ENCODE measurements around the gene PDE4B. TPM values are rescaled to one million over a fixed set of nuclear protein-coding genes. Genes with fewer than 3 reads are reported as not detected.

PDE4B gene
- total RNA-seq, 1 donor from 2014 or later: 7.2 TPM

DNA sequence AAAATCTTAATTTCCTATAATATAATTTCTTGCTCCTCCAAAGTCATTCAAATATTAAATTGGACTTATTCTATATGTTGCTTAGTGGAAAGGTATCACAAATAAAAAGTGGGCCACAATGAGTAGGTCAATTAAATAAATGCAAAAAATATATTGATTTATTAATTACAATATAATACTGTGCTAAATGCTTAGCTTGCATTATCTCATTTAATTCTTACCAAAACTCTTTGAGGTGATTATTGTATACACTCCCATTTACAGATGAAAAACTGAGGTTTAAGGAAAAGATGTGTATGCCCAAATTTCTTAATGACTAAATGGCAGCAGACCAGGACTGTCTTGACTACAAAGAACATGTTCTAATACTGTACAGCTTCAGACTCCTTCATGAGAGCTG is 415.9 kb downstream of the PDE4B start:
- no peak for DNase-seq
- no peaks in the 10 kb centered on the region for H3K4me1 Mint-ChIP-seq (ENCODE audit: low read depth, unreplicated experiment)
- peaks cover 10% of the 10 kb centered on the region for H3K36me3 Mint-ChIP-seq (ENCODE audit: unreplicated experiment)
- no peak overlapping the region for H3K4me3 Mint-ChIP-seq (ENCODE audit: unreplicated experiment)
- H3K27ac Mint-ChIP-seq (ENCODE audit: unreplicated experiment): no peak overlapping the region
- TF ChIP-seq, protein P1, sequence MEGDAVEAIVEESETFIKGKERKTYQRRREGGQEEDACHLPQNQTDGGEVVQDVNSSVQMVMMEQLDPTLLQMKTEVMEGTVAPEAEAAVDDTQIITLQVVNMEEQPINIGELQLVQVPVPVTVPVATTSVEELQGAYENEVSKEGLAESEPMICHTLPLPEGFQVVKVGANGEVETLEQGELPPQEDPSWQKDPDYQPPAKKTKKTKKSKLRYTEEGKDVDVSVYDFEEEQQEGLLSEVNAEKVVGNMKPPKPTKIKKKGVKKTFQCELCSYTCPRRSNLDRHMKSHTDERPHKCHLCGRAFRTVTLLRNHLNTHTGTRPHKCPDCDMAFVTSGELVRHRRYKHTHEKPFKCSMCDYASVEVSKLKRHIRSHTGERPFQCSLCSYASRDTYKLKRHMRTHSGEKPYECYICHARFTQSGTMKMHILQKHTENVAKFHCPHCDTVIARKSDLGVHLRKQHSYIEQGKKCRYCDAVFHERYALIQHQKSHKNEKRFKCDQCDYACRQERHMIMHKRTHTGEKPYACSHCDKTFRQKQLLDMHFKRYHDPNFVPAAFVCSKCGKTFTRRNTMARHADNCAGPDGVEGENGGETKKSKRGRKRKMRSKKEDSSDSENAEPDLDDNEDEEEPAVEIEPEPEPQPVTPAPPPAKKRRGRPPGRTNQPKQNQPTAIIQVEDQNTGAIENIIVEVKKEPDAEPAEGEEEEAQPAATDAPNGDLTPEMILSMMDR (IDR thresholded peaks at IDR 0.05; ENCODE audit: partially characterized antibody, unreplicated experiment): no peak
- H3K9me3 Mint-ChIP-seq (ENCODE audit: unreplicated experiment): peaks cover 6% of the 10 kb centered on the region
- H3K27me3 Mint-ChIP-seq (ENCODE audit: unreplicated experiment): no peaks in the 10 kb centered on the region

DNA sequence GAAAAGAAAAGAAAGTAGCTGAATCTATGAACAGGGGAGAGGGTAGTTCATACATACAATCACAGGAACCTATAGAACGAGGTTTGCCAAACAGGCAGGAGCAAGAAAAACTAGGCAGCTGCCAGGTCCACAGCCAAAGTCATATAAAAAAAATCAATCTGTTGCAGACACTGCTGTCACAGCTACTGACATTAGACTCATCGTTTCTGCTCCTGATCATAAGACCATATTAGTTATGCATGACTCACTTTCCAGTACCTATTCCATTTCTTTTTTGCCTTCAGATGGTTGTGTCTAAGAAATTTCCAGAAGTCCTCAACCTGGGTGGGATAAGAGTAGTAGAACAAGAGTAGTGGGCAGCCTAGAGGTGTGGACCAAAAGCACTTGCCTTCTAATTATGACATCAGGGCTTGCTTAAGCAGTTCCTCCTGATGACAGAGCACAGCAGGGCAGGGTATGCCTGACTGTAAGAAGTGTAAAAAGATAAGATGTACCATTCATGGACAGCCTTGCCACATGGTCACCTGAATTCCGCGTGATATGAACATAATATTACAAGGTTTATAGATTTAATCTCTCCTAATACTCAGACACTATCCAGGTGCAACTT is 418.0 kb downstream of the PDE4B start:
- no peaks in the 10 kb centered on the region for H3K27me3 Mint-ChIP-seq (ENCODE audit: unreplicated experiment)
- H3K36me3 Mint-ChIP-seq (ENCODE audit: unreplicated experiment): no peaks in the 10 kb centered on the region
- TF ChIP-seq, protein P1 (IDR thresholded peaks at IDR 0.05; ENCODE audit: partially characterized antibody, unreplicated experiment): no peak
- no peak overlapping the region for H3K27ac Mint-ChIP-seq (ENCODE audit: unreplicated experiment)
- no peak for DNase-seq
- peaks cover 2% of the 10 kb centered on the region for H3K9me3 Mint-ChIP-seq (ENCODE audit: unreplicated experiment)
- no peak overlapping the region for H3K4me3 Mint-ChIP-seq (ENCODE audit: unreplicated experiment)
- no peaks in the 10 kb centered on the region for H3K4me1 Mint-ChIP-seq (ENCODE audit: low read depth, unreplicated experiment)

DNA sequence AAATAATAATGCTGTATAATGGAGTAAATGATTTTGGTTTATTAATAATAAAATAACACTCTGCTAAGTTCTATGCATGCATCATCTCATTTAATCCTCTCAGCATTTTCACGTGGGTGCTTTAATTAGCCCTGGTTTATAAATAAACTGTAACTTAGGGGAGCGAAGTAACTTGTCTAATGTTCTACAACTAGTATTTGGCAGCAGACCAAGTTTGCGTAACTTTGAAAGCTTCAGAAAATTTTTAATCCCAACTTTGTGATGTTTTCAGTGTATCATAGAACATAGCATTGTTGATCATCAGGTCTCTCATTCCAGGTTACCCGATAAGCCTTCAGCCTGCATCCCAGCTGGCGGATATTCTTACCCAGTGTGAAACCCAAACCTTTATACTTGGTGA is 418.8 kb downstream of the PDE4B start:
- no peak overlapping the region for H3K27ac Mint-ChIP-seq (ENCODE audit: unreplicated experiment)
- no peaks in the 10 kb centered on the region for H3K36me3 Mint-ChIP-seq (ENCODE audit: unreplicated experiment)
- TF ChIP-seq, protein P1 (IDR thresholded peaks at IDR 0.05; ENCODE audit: partially characterized antibody, unreplicated experiment): no peak
- H3K4me1 Mint-ChIP-seq (ENCODE audit: low read depth, unreplicated experiment): no peaks in the 10 kb centered on the region
- H3K27me3 Mint-ChIP-seq (ENCODE audit: unreplicated experiment): no peaks in the 10 kb centered on the region
- DNase-seq: no peak
- no peak overlapping the region for H3K4me3 Mint-ChIP-seq (ENCODE audit: unreplicated experiment)
- peaks cover 2% of the 10 kb centered on the region for H3K9me3 Mint-ChIP-seq (ENCODE audit: unreplicated experiment)

DNA sequence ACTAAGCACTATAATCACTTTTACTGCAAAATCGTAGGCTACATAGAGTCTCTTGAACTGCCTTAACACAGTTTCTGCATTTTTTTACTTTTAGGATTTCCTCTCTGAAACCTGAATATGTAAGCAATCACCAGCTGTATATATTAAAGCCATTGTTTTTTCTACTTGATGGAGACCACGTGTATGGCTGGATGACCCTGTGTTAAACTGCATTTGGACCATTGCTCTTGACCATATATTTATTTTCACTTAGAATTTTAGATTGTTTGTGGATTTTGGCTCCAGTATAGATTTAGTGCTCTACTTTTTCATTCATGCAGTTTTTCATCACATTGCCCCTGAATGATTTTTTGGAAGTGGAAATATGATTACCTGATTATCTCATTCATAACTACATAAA is 420.8 kb downstream of the PDE4B start:
- TF ChIP-seq, protein P1 (IDR thresholded peaks at IDR 0.05; ENCODE audit: partially characterized antibody, unreplicated experiment): no peak
- H3K9me3 Mint-ChIP-seq (ENCODE audit: unreplicated experiment): peaks cover 2% of the 10 kb centered on the region
- no peak overlapping the region for H3K4me3 Mint-ChIP-seq (ENCODE audit: unreplicated experiment)
- no peak overlapping the region for H3K27ac Mint-ChIP-seq (ENCODE audit: unreplicated experiment)
- H3K36me3 Mint-ChIP-seq (ENCODE audit: unreplicated experiment): no peaks in the 10 kb centered on the region
- H3K27me3 Mint-ChIP-seq (ENCODE audit: unreplicated experiment): no peaks in the 10 kb centered on the region
- DNase-seq: no peak
- peaks cover 3% of the 10 kb centered on the region for H3K4me1 Mint-ChIP-seq (ENCODE audit: low read depth, unreplicated experiment)

DNA sequence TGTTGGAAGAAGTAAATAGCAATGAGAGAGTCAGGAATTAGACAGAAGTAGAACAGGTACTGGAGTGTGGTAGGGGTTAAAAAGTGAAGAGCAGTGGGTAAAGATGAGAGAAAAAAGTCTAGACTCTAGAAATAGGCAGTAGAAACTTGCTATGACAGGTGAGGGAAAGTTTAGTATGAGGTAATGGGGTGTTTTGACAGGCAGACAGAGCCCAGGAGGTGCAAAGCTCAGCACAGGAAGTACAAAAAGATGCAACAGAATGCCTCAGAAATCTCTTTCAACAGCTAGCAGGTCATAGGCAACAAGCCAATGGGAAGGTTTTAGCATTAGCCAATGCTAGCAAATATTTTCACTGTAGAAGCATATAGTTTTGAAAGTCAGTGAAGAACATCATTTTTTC is 422.2 kb downstream of the PDE4B start:
- no peaks in the 10 kb centered on the region for H3K9me3 Mint-ChIP-seq (ENCODE audit: unreplicated experiment)
- DNase-seq: no peak
- TF ChIP-seq, protein P1 (IDR thresholded peaks at IDR 0.05; ENCODE audit: partially characterized antibody, unreplicated experiment): no peak
- no peak overlapping the region for H3K4me3 Mint-ChIP-seq (ENCODE audit: unreplicated experiment)
- H3K4me1 Mint-ChIP-seq (ENCODE audit: low read depth, unreplicated experiment): peaks cover 3% of the 10 kb centered on the region
- H3K36me3 Mint-ChIP-seq (ENCODE audit: unreplicated experiment): no peaks in the 10 kb centered on the region
- no peak overlapping the region for H3K27ac Mint-ChIP-seq (ENCODE audit: unreplicated experiment)
- H3K27me3 Mint-ChIP-seq (ENCODE audit: unreplicated experiment): no peaks in the 10 kb centered on the region

Measured in glutamatergic neuron (in vitro differentiated cells).